ENCODE data around the gene MICAL3.

Gene MICAL3

DNA sequence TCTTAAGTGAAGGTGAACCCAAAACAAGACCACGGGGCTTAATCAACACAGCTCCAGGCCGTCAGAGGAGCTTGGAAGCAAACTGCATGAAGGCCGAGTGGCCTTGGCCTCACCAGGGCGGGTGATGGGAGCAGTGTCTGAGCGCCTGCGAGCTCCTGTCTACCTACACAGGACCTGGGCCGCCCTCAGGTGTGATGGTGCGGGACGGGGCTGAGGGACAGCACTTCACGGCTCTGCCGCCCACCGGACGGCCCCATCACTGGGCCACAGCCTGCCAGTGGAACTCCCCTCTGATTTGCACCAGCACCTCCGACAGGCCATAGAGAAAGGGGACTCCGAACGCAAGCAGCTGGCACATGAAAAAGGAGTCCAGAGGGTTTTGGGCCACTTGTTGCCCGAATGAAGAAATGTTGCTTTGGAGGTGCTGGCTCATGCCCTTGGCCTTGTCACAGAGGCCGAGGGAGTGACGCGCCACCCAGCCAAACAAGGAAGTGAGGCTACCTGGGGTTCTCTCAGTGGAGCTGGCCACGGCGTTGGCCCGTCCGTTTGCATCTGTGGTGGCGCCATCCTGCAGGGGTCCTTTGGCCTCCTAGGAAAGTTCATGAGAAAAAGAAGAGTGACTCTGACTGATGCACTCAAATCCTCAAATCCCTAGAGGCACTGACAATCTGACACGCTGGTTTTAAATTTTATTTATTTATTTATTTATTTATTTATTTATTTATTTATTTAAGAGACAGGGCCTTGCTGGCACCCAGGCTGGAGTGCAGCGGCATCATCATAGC lies 159.8 kb downstream of the MICAL3 start:
- no peak for DNase-seq

DNA sequence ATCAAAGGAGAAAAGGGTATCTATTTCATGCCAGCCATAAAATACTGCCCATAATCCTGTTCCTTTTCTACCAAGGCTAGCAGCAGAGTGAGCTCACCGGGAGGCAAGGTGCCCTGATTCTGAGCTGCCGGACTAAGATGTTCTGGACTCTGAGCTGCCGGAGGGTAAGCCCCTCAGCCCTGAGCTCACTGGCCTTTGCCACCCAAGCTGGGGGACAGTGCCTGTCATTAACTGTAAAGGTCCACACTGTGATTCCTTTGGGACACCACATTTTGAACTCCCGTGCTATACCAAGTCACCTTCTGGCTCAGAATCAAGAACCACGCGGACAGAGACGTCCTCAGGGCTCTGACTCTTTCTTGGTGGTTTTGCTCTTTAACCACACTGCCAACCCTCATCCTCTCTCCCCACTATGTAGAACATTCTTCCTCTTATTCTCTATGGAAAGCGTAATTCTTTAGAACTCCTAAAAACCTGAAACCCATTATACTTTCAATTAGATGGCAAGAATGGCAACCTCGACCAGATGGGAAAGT lies 161.6 kb downstream of the MICAL3 start:
- no peak for DNase-seq

DNA sequence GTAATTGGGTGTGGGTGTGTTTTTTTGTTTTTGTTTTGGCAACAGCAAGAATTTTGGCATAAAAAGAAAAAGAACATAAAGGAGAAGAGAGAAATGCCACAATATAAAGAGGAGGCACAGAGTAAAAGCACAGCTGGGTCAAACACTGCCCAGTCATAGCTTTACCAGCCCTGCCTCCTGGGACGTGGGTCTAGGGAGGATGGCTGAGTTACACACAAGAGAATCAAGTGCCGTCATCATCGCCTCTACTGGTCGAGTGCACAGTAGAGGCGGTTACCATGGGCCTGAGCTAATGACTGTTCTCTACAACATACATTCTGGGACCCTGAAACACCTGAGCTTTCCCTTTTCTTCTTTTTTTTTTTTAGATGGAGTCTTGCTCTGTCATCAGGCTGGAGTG lies 162.5 kb downstream of the MICAL3 start:
- no peak for DNase-seq

DNA sequence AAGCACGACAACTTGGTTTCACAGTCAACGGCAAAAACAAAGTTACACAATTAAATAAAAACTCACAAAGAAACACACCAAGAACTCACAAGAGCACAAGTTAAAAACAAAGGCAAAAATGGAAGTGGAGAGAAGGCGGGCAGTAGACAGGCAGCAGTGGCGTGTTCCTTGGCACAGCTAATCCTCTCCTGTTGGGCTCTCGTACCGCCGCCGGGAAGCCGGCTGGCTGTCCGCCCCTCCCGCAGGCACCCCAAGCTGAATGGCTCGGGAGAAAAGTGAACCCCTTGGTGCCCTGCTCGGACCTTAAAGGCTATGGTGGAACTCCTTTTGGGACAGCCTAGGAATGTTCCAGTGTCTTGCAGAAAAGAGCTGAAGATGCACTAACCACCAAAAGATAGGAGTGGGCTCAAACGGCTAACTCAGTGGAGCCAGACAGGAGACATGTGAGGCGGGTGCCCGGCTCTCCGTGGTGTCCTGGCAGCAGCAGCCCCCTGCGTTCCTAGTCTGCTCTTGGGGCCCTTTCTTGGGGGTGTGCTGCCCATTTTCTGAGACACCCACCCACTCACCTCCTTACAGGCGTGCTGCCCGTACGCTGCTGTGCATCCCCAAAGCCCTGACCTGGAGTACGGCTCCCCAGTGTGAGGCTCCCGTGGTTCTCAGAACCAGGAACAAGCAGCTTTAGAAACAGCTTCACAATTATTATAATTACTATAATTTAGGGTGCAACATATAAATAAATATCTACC lies 164.0 kb downstream of the MICAL3 start:
- DNase-seq: no peak

DNA sequence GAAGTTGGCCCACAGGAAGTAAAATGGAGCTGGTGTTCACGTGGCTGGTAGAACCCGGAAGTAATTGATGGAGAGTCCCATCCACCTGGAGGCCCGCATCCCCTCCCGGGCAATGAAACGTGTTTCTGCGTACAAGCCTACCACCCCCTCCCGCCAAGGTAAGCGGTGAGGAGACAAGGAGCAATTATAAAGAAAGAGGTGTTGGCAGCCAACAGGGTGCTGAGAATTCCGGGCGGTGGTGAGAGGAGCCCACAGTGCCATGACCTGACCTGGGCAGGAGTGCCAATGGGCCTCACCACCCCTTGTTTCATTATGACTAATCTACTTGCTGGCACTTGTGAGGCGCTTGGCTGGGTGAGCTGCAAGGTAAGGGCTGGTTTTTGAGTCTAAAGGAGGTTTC lies 166.3 kb downstream of the MICAL3 start:
- DNase-seq: no peak

DNA sequence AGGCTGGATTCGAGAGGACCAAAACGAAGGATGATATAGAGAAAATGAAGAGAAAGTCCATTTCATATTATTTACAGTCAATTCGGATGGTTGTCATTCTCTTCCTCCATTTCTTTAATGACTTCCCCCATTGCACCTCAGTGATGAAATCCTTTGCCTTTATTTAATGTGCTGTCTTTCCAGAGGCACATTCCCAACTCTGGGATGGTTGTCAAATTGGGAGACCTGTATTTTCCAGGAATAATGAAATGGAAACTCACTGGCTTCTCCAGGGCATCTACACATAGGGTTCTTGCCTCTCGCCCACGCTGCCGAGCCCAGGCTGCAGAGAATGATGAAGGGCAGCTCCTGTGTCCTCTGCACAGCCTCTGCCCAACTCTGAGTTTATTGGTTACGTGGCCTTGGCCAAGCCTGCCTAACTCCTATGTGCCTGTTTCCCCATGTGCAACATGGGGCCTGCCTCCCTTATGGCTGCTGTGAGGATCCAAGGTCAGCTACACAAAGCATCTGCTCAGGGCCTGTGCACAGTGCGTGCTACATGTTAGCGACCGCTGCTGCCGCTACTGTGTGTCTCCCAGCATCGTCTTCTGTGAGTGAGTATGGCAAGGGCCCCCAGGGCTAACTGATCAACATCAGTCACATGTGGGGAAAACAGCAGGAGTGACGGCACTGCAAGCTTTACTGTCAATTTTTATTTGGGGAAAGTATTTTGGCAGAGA lies 168.6 kb downstream of the MICAL3 start:
- no peak for DNase-seq

DNA sequence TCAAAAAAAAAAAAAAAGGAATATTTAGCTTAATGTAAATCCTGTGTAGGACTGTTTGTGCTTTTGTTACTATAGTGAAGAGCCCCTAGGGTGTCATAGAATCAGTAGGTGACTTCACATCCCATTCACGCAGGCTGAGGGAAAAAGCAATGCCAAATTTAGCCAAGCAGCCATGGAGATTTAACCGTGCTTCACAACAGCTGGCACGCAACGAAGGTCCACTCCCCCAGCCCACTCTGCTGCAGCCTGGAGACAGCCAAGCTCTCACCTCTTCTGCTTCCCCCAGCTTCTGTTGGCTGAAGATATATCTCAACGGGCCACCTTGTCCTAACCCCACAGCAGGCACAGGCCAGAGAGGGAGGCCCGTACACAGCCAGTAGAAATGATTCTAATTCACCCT lies 171.3 kb downstream of the MICAL3 start:
- no peak for DNase-seq

DNA sequence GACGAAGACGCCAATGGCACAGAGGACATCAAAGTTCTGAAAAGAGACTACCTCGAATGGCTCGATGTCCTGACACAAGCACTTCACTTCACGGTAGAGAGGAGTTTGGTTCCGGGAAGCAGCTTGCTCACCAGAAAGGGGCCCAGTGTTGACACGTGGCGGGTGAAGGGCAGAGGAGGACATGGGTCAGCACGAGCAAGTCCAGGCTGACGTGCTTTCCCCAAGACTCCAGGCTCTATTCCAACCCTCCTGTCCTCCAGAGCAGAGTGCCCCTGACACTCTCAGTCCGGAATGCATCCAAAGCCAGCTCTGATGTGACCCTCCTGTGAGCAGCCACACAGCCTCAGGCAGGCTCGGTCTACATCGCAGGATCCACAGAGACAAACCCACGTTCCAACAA lies 172.6 kb downstream of the MICAL3 start:
- no peak for DNase-seq

DNA sequence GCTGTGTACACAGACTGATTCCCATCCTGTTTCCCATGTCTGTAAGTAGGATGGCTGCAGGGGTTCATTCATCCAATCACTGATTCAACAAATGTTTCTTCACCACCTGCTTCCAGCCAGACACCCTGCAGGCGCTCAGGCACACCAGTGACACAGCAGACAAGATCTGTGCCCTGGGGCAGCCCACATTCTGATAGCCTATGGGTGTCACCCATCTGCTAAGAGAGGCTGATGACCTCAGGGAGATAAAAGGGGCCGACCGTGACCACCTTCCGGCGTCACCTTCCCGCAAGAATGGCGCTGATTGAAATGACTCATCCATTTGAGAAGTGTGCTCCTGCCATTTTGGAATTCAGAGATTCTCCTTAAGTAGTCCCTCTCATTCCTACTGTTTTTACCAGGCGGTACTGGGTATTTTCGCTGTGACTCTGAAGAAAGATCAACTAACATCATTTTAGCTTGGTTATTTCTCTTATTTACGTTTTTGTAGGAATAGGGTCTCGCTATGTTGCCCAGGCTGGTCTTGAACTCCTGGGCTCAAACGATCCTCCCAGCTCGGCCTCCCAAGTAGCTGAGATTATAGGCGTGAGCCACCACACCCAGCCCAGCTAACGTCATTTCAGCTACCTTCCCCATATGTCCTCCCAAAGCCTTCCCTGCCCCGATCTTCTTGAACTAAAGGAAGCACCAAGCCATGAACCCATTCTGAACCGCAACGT lies 176.8 kb downstream of the MICAL3 start:
- DNase-seq: peak; percentile 77

DNA sequence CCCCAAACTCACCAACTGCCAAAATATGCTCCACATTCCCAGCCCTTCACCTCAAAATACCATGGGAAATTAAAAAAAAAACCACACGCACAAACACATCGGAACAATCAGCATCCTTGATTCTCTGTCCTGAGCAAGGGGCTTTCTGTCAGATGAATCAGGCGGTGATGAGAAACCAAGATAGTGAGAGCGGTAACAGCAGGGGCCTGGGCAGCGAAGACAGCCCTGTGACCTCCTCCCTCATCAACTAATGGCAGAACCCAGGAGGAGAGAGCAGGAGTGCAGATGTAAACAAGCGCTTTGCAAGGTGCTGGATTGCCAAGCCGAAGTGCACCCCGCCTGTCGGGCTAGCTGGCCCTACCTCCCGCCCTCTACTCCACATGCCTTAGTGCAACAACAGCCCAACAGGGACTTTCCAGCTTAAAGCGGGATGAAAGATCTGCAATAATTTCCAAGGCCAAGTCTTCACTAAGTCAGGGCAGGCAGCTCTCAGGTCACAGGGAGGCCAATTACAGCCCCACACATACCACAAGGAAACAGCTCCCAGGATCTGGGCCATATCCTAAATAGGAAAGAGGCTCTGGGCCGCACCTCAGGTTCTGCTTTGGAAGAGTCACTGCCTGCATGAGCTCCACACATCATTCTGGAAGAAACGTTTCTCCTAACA lies 177.9 kb downstream of the MICAL3 start:
- peak; percentile 29 for DNase-seq

DNA sequence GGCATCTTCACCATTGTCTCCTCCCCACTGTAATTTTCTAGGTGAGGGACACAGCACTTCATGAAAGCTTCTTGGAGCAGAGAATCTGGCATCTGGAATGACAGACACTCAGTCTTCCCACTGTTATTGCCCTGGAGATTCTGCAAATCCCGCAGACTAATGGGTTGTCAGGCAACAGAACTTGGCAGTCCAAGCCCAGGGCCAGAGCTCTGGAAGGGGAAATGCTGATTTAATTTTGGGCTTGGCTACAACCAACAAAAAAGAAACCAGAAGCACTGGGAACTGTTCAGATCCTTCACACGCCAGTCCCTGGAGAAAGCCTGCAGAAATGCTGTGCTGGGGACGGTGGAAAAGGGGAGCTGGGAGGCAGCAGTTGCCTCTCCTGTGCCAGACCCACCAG lies 178.6 kb downstream of the MICAL3 start:
- DNase-seq: peak; percentile 34

DNA sequence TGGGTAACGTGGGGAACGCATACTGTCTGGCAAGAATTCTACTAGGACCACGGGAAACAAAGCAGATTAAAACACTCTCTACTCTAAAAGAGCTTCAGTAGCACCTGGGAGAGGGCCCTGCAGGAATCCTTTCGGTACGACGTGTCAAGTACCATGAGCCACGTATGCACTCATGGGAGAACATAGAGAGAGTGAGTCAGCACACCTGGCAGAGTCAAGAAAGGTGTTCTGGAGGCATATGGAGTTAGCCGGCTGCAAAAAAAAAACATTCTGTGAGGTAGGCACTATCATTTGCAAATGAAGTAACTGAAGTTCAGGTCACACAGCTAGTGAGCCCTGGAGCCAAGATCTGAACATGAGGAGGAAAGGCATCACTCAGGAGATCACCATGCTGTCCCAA lies 179.0 kb downstream of the MICAL3 start:
- peak; percentile 86 for DNase-seq

DNA sequence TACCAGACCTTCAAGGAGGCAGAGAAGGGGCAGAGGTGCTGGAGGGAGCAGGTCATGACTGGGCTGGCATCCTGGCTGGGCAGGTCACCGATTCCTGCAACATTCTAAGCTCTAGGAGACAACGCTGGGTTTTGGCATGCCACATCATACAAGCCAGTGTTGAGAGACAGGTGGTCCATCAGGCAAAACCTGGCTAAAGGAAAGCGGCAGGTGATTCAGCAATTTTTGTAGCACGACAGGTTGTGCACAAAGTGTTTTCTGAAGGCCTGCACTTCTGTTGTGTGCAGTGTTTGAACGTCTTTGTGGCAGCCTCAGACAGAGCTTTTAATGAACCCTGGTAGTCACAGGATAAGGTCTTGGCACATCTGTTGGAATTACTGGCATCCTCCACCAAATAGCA lies 180.2 kb downstream of the MICAL3 start:
- DNase-seq: no peak

DNA sequence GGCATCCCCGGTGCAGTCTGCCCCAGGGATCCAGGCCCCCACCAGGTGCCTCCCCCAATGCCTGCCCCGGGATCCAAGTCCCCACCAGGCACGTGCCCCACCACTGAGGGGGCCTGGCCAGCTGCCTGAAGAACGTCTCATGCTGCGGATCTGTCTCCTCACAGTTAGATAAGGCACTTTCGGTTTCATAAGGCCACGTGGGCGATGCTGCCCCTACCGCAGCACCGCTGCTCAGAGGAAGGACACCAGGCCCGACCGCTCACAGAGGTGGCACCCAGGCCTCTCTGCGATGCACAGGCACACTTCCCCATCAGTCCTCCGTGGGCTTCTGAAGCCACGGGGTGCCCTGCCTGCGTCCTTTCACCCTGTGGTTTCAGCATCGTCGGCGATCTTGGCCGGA lies 182.0 kb downstream of the MICAL3 start:
- no peak for DNase-seq

DNA sequence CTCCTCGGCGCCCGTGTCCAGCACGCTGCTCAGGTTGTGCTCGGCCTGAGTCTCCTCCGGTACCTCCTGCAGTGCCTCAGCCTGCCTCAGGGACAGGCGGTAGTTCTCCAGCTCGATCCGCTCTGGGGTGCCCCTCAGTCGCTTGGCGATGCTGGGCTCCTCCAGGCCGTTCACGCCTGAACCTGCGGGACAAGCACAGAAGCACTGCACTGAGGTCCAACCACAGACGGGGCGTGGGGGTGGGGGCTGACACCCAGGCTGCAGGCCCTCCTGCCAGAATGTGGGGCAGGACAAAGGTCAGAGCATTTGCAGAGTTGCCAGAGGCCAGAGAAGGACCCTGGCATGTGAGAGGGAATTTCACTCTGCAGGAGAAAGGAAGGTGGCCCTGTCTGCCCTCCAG lies 182.5 kb downstream of the MICAL3 start:
- no peak for DNase-seq

DNA sequence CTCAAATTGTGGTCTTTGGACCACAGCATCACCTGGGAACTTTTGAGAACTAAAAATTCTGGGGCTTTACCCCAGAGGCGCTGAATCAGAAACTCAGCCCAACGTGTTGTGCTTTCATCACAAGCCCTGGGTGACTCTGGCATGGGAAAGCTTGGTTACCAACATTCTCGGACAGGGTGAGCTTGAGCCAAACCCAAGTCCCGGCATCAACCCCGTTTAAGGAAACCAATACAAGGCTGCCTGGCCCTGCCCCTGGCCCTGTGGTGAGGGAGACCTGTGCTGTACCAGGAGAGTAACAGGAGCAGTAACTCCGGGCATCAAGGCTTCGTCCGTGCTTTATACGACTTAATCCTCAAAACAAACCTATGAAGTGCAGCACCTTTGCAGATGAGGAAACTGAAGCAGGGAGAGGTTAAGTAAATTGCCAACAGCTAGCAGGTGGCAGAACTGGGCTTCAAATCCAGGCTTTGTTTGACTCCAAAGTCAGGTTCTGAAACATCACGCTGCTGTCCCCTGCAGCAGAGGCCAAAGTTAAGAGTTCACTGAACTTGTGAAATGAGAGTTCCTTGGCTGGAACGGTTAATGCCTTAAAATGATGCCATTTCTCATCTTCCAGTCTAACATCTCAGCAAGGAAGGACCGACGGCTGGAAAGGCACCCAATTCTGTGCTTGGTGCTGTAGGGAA lies 186.0 kb downstream of the MICAL3 start:
- no peak for DNase-seq

DNA sequence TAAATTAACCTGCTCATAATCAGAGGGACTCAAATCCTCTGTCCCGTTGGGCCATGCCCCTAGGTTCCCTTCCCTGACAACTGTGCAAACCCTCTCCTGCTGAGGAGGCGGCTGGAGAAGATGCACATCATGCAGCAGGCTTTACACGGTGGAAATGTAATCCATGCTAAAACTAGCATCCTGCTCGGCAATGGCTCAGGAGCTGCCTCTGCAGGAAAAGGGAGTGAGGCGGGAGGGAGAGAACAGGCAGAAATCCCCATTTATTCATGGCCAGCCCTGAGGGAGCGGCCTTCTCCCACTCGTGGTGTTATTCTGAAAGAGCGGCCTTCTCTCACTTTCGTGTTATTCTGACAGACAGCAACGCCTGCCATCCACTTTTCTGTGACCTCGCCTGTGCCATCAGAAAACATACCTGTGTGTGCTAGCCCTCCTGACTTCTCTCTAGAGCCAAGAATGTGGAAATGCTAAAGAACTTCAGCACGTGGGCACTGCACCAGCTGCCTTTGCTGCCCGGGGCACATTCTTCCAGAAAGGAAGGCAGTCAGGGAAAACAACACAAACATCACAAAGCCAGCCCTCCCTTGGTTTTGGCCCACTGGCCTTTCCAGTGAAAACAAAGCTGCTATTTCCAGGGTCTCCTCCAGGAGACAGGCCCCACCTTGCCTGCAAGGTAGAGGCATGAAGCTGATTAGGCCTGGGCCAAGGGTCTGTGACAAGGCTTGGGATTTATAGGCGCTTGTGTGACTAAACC lies 187.2 kb downstream of the MICAL3 start:
- DNase-seq: no peak

DNA sequence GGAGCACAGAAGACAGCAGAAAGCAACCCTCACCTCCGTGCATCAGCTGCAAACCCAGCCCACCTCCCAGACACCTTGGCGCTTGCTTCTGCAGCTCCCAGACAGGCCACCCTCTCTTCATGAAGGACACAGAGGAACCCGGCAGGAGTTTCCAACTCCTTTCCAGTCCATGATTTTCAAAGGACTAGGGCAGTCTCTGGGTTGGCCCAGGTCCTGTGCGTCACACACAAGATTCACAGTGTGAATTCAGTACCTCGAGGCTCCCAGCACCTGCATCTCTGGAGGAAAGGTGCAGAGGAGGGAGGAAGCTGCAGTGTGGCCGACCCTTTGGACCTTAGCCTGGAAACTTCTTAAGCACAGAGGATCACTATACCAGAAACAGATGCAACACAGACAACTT lies 189.1 kb downstream of the MICAL3 start:
- DNase-seq: no peak

DNA sequence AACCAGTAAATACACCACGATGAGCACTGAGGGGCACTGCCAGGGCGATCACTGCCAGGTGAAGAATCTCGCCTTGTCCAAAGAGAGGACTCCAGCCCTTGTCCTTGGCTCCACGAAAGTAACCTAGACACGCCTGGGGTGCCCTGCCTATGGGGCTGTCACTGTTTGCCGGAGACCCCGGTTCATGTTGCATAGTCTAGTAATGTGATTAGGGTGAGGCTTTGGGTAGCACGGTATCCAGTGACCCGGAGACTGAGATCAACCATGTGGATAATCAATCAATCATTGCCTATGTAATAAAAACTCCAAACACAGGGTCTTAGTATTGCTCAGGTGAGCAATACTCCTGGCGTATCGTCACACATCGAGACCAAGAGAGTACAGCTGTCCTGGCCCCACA lies 190.9 kb downstream of the MICAL3 start:
- DNase-seq: no peak

DNA sequence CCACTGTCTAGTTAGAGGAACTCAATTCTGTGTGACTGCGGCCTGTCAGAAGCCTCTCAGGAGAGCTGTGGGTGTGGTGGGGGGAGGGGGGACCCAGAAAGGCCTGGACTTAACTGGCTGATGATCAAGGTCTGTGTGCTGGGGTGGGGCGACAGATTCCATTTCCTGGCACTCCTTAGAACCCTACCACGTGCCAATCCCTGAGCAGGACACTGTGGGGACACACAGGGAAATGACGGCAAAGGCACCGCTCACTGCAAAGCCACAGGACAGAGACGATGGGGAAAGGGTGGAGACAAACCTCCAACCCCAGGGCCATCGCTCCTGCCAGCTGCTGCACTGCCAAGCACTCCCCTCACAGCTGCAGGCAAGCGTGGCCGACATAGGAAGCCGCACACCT lies 191.7 kb downstream of the MICAL3 start:
- no peak for DNase-seq
